Fibroblast of the aortic adventitia (primary cell): ENCODE measurements around the gene FPGS. TPM values are rescaled to one million over a fixed set of nuclear protein-coding genes. Genes with fewer than 3 reads are reported as not detected.

Experiments used
- DNase-seq: peaks from one replicate; pipeline ENCODE4 v3.0.0-alpha.2; 2010; ENCODE audit warnings: low read depth
- H3K4me3 ChIP-seq: 2 replicates; pipeline ENCODE4 v1.5.1; 2011; ENCODE audit warnings: low read depth, mild to moderate bottlenecking, control low read depth, low read length, moderate library complexity
- total RNA-seq: library from RNA; depleted of rRNA; stranded (reverse); fragments of >200 nt; gene quantifications from 2 replicates; pipeline ENCODE4 v1.2.3, GENCODE V29; 2012; ENCODE audit warnings: low replicate concordance
- TF ChIP-seq, protein P1 (sequence below): IDR thresholded peaks from 2 replicates; pipeline ENCODE4 v1.5.1; 2011; ENCODE audit warnings: mild to moderate bottlenecking, low read length, control low read depth, inconsistent platforms; ENCODE audit not compliant: insufficient read depth

Gene FPGS
- total RNA-seq, 1 donor: 61.5 TPM

DNA sequence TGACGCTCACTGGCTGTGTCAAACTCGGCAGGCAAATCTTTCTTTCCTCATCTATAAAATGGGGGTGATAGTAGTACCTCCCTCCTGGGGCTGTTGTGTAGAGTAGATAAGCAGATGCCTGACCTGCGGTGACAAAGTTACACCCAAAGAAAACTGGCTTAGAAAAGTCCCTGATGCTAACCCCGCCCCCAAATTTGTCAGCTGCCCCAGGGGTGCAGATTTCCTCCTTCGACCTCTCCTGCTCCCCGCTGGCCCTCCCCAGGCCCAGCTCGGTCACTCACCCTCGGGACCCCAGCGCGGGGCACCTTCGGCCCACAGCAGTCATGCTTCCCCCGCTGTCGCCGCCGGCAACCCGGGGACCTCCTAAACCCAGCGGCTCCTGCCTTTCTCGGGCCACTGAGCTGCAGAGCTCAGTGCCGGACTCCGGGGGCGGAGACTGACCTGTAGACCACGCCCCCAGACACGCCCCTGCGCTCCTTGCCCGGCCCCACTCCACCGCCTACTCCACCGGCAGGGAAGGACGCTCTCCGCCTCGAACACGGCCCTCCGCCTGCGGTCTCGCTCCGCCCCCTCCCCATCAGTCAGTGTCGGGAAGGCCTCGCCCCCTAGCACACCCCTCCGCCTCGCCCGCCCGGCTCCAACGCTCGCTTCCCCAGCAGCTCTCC, 31.6 kb upstream of the FPGS start:
- TF ChIP-seq, protein P1, sequence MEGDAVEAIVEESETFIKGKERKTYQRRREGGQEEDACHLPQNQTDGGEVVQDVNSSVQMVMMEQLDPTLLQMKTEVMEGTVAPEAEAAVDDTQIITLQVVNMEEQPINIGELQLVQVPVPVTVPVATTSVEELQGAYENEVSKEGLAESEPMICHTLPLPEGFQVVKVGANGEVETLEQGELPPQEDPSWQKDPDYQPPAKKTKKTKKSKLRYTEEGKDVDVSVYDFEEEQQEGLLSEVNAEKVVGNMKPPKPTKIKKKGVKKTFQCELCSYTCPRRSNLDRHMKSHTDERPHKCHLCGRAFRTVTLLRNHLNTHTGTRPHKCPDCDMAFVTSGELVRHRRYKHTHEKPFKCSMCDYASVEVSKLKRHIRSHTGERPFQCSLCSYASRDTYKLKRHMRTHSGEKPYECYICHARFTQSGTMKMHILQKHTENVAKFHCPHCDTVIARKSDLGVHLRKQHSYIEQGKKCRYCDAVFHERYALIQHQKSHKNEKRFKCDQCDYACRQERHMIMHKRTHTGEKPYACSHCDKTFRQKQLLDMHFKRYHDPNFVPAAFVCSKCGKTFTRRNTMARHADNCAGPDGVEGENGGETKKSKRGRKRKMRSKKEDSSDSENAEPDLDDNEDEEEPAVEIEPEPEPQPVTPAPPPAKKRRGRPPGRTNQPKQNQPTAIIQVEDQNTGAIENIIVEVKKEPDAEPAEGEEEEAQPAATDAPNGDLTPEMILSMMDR: no peak
- peak overlapping the region; percentile 59 for H3K4me3 ChIP-seq
- peak; percentile 92 for DNase-seq

DNA sequence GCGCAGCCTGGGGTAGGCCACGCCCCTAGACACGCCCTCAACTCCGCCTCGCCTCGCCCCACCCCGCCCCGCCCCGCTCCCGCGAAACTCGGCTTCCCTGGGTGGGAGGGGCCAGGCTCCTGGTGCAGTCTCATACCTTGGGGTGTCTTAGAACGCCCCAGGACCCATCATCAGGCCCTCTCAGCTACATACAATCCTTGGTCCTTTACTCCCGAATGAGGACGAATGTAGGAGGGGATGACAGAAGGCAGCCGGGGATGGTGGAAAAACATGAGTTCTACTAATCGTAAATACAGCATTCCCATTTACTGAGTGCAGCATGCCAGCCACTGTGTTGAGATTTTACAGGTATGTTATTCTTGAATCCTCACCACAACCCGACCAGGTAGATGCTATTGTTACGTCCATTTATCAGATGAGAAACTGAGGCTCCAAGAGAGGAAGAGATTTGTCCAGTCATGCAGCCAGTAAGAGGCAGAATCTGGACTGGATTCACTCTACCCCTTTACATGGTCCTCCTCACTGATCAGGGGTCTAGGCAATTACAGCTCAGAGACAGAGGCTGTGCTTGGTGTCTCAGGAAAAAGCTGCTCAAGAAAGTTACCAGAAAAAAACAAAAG, 31.0 kb upstream of the FPGS start:
- peak overlapping the region; percentile 53 for H3K4me3 ChIP-seq
- no peak for DNase-seq
- TF ChIP-seq, protein P1: no peak

DNA sequence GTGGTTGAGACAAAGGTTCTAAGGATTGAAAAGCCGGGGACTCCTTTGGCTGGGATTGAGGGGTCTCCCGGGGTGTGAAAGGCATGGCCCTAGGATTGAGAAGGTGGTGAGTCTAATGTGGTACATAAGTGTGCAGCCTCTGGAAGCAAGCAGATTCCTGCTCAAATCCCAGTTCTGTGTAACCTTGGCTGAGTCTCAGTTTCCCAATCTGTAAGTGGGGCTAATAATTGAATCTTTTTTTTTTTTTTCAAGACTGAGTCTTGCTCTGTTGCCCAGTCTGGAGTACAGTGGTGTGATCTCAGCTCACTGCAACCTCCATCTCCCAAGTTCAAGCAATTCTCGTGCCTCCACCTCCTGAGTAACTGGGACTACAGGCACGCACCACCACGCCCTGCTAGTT, 30.1 kb upstream of the FPGS start:
- TF ChIP-seq, protein P1: no peak
- DNase-seq: no peak
- no peak overlapping the region for H3K4me3 ChIP-seq

DNA sequence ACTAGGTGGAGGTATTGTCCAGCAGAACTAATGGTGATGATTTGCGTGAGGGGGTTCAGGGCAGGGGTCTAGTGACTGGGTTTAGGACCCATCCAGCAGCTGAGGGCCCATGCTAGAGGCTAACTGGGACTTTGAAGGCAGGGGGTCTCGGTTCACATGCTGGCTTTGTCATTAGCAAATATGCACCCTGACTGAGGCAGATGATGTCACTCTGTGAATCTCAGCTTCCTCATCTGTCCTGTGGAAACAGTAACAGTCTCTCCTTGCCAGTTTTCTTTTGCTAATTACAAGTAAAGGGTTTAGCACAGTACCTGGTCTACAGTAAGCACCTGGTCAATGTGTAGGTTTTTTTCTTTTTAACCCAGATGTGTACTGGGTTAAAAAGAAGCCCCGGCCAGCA, 29.4 kb upstream of the FPGS start:
- no peak for DNase-seq
- TF ChIP-seq, protein P1: no peak
- no peak overlapping the region for H3K4me3 ChIP-seq

DNA sequence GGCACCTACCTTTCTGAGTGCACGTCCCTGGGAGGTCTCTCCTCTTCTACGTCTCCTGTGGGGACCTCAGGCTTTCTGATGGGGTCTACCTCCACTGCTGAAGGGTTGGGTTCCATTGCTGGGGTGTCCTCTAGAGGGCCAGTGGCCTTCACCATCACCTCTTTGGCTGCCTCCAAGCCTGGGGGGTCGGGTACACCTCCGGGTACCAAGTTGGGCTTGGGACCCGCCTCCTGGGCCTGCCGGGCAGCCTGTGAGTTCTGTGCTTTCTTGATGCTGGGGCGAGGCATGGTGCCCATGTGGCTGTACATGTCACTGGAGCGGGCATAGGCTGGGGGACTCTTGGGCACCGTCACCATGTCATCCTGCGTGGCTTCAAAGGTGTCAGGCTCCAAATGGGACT, 28.7 kb upstream of the FPGS start:
- TF ChIP-seq, protein P1: no peak
- DNase-seq: no peak

DNA sequence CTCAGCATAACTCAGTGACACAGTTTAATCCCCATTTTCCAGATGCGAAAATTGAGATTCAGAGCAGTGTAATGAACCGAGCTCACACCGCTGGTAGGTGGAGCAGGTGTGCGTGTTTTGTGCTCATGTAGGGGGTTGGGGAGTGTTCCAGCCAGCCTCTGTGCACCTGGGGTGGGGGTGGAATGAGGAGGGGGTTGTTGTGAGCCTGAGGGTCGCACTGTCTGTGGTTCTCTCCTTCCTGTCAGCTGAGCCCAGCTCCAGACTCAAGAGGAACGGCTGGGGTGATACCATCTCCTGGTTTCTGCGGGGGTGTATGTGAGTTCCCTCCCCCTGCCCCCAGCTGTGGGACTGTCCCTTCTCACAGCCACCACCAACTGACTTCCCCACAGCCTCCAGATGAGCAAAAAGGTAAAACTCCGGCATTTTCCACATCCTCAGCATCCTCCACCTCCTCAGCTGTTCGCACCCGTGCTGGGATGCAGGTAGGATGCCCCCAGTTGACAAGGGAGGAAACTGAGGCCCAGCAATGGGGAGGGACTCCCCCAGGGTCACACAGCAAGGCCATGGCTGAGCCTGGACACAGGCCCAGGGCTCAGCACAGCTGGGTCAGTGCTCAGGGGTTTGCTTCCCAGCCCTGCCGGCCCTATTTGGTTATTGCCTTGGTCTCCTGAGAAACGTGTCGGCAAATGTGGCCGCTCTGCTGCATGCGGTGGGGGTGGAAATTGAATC, 26.3 kb upstream of the FPGS start:
- TF ChIP-seq, protein P1: no peak
- no peak overlapping the region for H3K4me3 ChIP-seq
- DNase-seq: no peak

More for the DNA sequence above, 28.7 kb upstream of the FPGS start:
- H3K4me3 ChIP-seq: no peak overlapping the region
